HG03354 (cell line): Measurements from ENCODE around the gene IRF8.
A peak's percentile ranks its signal among the peaks of the same experiment; 100 is the strongest.
"Not testable (repeated sequence)": the region's sequence is repeated elsewhere in the genome, so short reads cannot be mapped to it uniquely, and the experiment has no call there.

Source experiments
- ATAC-seq: cut with Tn5 transposase; IDR thresholded peaks from one replicate; pipeline ENCODE4 v1.9.1; 2021; ENCODE audit warnings: mild to moderate bottlenecking; ENCODE audit not compliant: unreplicated experiment, poor library complexity, severe bottlenecking

Gene IRF8

DNA sequence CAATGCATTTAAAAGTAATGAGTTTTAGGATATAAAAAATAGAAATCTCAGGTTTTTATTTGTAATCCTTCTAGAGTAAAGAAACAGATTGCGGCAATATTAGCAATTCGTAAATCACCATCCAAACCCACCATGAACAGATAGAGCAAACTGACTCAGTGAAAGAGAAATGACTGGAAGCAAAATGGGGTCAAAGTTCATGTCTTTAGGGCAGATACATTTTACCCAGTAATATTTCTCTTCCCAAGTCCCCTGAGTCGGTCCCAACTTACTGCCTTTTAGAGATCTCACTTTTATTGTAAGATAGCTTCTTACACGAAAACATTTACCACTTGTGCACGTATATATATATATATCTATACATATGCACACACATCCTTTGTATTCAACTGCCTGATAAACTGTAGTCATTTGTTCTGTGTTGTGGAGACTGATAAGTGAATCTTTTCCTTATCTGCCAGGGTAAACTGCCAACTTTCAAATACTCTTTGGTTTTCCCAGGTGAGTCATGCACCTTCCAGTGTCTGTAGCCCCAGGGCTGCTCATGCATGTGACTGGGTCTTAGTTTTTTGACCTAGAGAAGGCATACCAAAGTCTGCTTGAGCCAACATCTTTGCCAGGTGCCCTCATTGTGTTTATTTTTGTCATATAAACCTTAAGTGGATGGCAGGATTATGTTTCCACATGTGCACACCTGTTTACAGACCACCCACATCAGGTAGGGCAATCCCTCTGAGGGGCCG lies 7.8 kb upstream of the IRF8 start:
- ATAC-seq = no peak

GRCh38 chr16:85891776-85892166 lies 7.2 kb upstream of the IRF8 start:
- ATAC-seq = no peak

- ATAC-seq = no peak
Observed at GRCh38 chr16:85892760-85893159, 6.2 kb upstream of the IRF8 start.

DNA sequence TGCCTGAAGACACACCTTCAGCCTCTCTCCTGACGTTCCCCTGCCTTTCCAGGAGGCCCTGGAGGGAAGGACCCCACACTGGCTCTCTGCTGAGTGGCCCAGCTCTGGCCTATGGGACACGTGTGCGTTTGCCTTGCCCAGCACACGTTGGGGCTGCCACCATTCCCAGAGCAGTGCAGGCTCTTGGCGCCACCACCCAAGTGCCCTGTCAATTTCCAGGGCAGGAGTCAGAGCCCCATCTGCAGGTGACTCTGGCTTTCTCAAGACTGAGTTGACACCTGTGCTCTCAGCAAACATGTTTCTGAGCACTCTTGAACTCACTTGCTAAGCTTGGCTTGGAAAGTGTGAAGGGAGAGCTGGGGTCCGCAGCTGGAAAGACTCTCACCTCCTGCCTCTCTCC lies 4.7 kb upstream of the IRF8 start:
- ATAC-seq = no peak

GRCh38 chr16:85897382-85897781 lies 1.6 kb upstream of the IRF8 start:
- no peak for ATAC-seq

- ATAC-seq = no peak
Observed at GRCh38 chr16:85899444-85899843, 482 bp downstream of the IRF8 start.

- ATAC-seq = no peak
Observed at GRCh38 chr16:85900027-85900792, 1.2 kb downstream of the IRF8 start.

GRCh38 chr16:85901110-85901509 lies 2.1 kb downstream of the IRF8 start:
- ATAC-seq = no peak

- no peak for ATAC-seq
Observed at GRCh38 chr16:85901773-85902365, 2.9 kb downstream of the IRF8 start.

DNA sequence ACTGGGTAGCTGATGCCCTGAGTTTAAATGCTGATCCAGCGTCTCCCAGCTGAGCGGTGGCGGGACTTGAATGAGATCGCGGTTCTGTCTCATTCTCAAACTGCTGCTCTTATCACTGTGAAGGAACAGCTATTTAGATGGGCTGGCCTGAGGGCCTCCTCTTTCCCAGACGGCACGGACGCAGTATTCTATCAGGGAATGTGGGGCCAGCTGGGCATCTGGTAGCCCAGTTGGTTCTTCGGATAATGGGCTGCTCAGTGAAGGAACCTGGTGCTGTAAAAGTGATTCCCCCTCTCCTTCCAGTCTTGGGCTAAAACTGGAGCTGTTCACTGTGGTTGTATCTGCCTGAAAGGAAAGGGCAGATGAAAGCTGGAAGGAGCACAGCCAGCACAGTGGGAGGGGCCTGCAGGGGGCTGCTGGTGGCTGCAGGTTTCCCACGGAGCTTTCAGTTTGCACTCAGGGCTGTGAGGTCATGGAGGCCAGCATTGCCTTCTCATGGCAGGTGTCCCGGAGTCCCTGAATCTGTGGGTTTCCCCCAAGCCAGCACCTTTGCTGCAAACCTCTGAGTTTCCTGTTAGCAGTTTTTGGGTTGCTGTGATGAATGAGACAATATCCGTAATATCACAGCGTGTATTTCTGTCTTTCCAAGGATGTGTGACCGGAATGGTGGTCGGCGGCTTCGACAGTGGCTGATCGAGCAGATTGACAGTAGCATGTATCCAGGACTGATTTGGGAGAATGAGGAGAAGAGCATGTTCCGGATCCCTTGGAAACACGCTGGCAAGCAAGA lies 3.6 kb downstream of the IRF8 start:
- ATAC-seq = peak; percentile 73

DNA sequence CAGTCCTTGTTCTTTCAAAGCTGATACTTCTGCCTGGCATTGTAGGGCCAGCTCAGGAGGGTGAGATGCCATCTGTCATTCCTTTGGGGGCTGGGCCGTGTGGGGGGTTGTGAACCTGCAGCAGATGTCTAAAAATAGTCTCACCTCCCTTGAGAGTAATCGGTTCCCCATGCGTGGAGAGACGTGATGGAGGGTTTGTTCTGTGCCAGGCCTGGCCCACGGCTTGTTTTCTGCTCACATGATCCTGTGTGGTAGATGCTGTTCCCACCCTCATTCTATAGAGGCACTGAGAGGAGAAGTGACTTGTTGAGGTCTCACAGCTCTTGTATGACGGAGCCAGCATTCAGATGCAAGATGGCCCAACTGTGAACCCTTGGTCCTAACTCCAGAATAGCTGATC lies 4.6 kb downstream of the IRF8 start:
- ATAC-seq = peak; percentile 40

DNA sequence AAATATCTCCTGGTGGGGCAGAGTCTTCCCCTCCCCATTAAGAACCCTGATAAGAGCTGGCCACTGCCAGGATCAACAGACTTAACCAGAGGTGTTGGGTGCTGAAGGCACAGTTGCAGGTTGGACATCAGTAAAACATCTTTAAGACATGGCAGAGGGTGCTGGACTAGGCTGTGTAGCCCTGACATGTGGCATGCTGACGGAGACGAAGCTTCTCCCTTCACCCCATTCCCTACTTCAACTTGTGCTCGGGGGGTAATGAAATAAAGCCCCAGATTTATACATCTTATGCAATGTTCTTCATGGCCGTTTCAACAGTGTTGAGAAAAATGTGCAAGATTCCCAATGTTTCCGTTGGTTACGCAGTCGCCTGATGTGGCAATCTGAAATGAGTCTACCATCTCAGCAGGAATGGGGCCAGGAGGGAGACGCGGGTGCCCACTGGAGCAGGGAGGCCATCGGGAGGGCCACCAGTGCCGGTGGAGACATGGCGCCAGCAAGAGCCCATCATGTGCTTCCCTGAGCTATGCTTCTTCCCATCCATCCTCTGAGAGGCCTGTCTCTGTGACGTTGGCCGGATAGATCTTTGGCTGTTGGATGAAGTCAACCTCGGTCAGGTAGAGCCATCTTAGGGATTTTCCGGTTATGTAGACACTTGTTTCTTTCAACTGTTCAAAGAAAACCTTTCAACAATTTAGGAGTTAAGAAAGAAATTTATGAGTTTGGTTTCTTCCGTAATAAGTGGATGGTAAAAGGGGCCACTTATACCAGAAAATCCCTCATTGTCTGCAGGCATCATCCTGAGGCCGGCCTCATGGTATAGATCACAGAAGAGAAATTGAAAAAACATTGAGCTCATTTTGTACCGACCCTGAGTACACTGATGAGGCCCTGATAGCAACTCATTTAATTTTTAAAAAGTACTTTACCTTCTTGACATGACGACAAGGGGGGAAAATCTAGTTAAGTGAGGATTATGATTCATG lies 6.4 kb downstream of the IRF8 start:
- ATAC-seq = no peak

DNA sequence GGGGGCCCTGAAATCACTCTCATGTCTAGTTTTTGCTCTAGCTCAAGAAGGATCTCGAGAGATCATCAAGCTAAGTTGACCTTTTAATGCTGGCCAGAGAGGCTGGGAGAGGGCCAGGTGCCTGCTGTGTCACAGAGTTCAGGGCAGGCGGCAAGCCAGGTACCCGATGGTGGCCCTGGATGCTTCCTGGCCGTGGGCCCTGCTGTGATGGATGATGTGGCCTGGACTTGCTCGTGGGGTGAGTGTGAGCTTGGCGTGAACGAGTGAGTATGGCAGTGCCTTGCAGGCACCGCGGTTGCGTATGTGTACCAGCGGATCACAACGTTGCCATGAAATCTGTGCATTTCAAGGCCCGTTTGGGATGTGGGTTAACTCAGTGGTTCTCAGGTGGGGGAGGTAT lies 7.4 kb downstream of the IRF8 start:
- ATAC-seq = no peak

- not testable (repeated sequence) for ATAC-seq
Observed at GRCh38 chr16:85907231-85907630, 8.3 kb downstream of the IRF8 start.

DNA sequence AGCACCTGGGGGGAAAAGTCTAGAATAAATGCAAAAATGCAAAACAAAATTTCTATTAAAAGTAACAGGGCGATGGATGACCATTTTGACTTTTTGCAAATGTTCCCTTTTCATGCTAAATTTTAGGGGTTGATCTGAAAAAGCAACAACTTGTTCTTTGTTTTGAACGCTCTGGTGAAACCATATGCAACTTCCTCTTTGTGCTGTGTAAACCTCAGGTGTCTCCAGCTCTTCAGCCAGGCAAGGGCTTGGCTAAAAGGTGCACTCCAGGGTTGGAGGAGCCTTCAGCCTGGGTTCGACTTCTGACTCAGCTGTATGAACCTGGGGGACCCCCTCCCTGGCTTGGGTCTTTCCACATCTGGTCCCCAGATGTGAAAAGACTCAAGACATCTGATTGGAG lies 9.5 kb downstream of the IRF8 start:
- ATAC-seq = peak; percentile 61

GRCh38 chr16:85908889-85909589 lies 10.1 kb downstream of the IRF8 start:
- no peak for ATAC-seq

DNA sequence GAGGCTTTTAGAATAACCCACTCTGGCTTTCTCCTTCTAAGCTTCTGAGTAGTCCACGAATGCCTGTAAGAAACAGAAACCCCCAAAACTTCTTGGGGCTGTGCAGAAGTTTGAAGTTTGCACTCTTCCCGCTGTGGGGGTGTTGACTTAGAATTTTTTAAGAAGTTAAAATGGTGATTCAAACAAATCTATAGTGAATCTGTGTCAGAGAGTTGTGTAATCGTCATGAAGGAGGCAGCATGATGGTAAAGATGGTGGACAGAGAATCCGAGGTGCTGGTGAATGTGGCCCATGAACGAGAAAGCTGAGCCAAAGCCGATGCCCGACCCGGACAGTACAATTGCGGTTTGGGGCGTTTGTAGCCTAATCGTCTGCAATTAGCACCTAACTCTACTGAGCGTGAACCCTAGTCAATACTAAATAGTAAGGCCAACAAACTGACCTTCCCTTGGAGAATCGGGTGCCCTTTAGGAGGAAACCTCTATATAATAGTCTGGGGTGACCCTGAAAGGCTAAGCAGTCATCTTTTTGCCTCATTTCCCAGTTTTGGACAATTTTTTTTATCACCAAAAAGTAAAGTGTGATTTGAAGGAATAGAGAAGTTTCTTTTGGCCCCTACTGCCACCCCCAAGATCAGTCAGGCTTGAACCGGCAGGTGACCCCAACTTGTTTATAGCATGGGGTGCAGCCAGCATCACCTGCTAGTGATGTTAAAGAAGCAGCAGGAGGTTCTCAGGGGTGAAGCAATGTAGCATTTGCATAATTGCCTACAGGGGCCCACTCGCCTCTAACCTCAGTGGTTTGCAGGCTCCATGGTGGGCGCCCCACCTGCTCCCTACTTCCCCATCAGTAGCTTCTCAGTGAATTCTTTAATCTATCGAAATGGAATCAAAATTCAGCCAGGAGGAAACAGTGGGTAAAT lies 11.2 kb downstream of the IRF8 start:
- ATAC-seq = no peak

GRCh38 chr16:85910854-85911247 lies 11.9 kb downstream of the IRF8 start:
- no peak for ATAC-seq
